Suppressor macrophage (primary cell): Measurements from ENCODE around the gene CPT2.
"Not testable (repeated sequence)": the region's sequence is repeated elsewhere in the genome, so short reads cannot be mapped to it uniquely, and the experiment has no call there.

Experiments used
- DNase-seq, 4 experiments: peaks; one replicate each; pipeline ENCODE4 v3.0.0-alpha.2; 2020 to 2022

Gene CPT2

GRCh38 chr1:53182716-53183094 is 13.9 kb upstream of the CPT2 start:
- DNase-seq: no peak

- no peak for DNase-seq
These were observed 13.3 kb upstream of the CPT2 start for GRCh38 chr1:53183095-53183990.

- DNase-seq: not testable (repeated sequence)
These were observed 10.7 kb upstream of the CPT2 start for GRCh38 chr1:53185955-53186297.

GRCh38 chr1:53186533-53186932 is 10.1 kb upstream of the CPT2 start:
- DNase-seq: no peak

GRCh38 chr1:53187401-53187800 is 9.2 kb upstream of the CPT2 start:
- peak in 2 of 4 experiments; percentile 24 to 27 for DNase-seq

- no peak for DNase-seq
These were observed 8.5 kb upstream of the CPT2 start for GRCh38 chr1:53188099-53188498.

GRCh38 chr1:53189061-53189460 is 7.6 kb upstream of the CPT2 start:
- no peak for DNase-seq

- no peak for DNase-seq
These were observed 6.4 kb upstream of the CPT2 start for GRCh38 chr1:53190210-53190611.

GRCh38 chr1:53195246-53196016 is 1.2 kb upstream of the CPT2 start:
- no peak for DNase-seq

GRCh38 chr1:53196017-53196484 is 573 bp upstream of the CPT2 start:
- no peak for DNase-seq

- peak; percentile 43 to 71 (median 62) for DNase-seq
These were observed 922 bp downstream of the CPT2 start for GRCh38 chr1:53197291-53198200.

GRCh38 chr1:53198241-53198651 is 1.6 kb downstream of the CPT2 start:
- no peak for DNase-seq

GRCh38 chr1:53203466-53203865 is 6.8 kb downstream of the CPT2 start:
- no peak for DNase-seq

GRCh38 chr1:53205496-53205895 is 8.9 kb downstream of the CPT2 start:
- DNase-seq: not testable (repeated sequence)

GRCh38 chr1:53206083-53206685 is 9.6 kb downstream of the CPT2 start:
- DNase-seq: not testable (repeated sequence)

- DNase-seq: no peak
These were observed 10.2 kb downstream of the CPT2 start for GRCh38 chr1:53206735-53207379.

- no peak for DNase-seq
These were observed 11.1 kb downstream of the CPT2 start for GRCh38 chr1:53207726-53208125.

- no peak for DNase-seq
These were observed 13.7 kb downstream of the CPT2 start for GRCh38 chr1:53210352-53210751.

- DNase-seq: no peak
These were observed 14.3 kb downstream of the CPT2 start for GRCh38 chr1:53210954-53211353.

- DNase-seq: no peak
These were observed 17.8 kb downstream of the CPT2 start for GRCh38 chr1:53214376-53214940.

GRCh38 chr1:53218201-53218600 is 21.6 kb downstream of the CPT2 start:
- no peak for DNase-seq
